Activated CD8-positive, alpha-beta T cell treated with anti-CD3 and anti-CD28 coated beads, Interleukin-2, amount 10 ng/mL, durations not matched to agents 7 days and 5 days (primary cell): Measurements from ENCODE around the gene EFNB3. TPM values are rescaled to one million over a fixed set of nuclear protein-coding genes. Genes with fewer than 3 reads are reported as not detected.

Experiments
- ATAC-seq: fragments of 150-1000 bp; cut with Tn5 transposase; one replicate; pipeline ENCODE4 v1.10.0; 2021; ENCODE audit warnings: moderate library complexity
- CTCF ChIA-PET: fragments of 350-600 bp; sonication (Branson Sonifier 250); formaldehyde crosslinking; loops from one replicate; lab custom pipeline; 2021; ENCODE audit warnings: antibody characterized with exemption; lab: Charles Lee
- POLR2A ChIA-PET: fragments of 350-600 bp; sonication (Branson Sonifier 250); formaldehyde crosslinking; loops from one replicate; lab custom pipeline; 2021; ENCODE audit warnings: antibody characterized with exemption; lab: Charles Lee
- DNase-seq: peaks from one replicate; pipeline ENCODE4 v3.0.0-alpha.2; 2020
- H3K27ac Mint-ChIP-seq: one replicate; pipeline ENCODE4 v1.8.0; 2021; ENCODE audit warnings: mild to moderate bottlenecking, mixed read lengths
- H3K27me3 Mint-ChIP-seq: one replicate; pipeline ENCODE4 v1.8.0; 2021; ENCODE audit warnings: low read depth, mixed read lengths
- H3K36me3 Mint-ChIP-seq: one replicate; pipeline ENCODE4 v1.8.0; 2021; ENCODE audit warnings: low read depth, mixed read lengths
- H3K4me1 Mint-ChIP-seq: one replicate; pipeline ENCODE4 v1.8.0; 2021; ENCODE audit warnings: low read depth, mixed read lengths
- H3K4me3 Mint-ChIP-seq: one replicate; pipeline ENCODE4 v1.8.0; 2021; ENCODE audit warnings: mild to moderate bottlenecking, mixed read lengths
- H3K9me3 Mint-ChIP-seq: one replicate; pipeline ENCODE4 v1.8.0; 2022; ENCODE audit warnings: mixed read lengths; ENCODE audit not compliant: insufficient read depth
- total RNA-seq, 2 experiments: library from RNA; stranded (reverse); gene quantifications; one replicate each; pipeline ENCODE4 v1.2.3, GENCODE V29; 2021

EFNB3 gene
- total RNA-seq, 2 experiments from 2014 or later, result not detected

DNA sequence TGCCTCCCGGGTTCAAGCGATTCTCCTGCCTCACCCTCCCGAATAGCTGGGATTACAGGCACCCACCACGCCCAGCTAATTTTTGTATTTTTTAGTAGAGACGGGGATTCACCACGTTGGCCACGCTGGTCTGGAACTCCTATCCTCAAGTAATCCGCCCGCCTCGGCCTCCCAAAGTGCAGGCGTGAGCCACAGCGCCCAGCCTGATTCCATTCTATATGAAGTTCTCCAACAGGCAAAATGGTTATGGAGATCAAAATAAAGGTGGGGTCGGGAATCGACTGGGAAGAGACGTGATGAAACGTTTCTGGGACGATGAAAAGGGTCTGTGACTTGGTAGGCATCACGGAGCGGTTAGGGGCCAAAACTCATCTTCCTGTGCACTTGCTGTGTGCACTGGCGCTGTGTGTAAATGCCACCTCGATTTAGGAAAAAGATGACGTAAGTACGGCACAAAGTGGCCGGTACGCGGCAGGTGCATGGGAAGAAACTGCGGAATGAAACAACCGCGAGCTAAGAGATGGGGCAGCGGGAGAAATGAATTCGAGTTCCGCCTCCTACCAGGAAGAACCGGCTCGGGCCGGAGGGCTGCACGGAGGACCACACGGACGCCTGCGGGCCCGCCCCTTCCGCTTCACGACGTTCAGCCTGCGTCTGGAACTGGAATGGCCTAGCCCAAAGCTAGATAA lies 19.3 kb upstream of the EFNB3 start:
- CTCF ChIA-PET, result interaction anchor here (0.6 to 7.2 kb wide), 18 partner anchors 12 to 465 kb away, joined by 3 to 129 read pairs (median 22); partner anchors contain the start of genes ACADVL, ACAP1, FXR2 and MPDU1
- Mint-ChIP-seq H3K36me3 (peaks cover 31% of the 10 kb centered on the region), H3K9me3 (no peaks in the 10 kb centered on the region), H3K27ac (peak overlapping the region; percentile 100), H3K4me1 (peaks cover 38% of the 10 kb centered on the region), H3K4me3 (peak overlapping the region; percentile 98), H3K27me3 (no peaks in the 10 kb centered on the region)
- POLR2A ChIA-PET, result interaction anchor here (0.6 to 5.3 kb wide), 36 partner anchors 9 to 488 kb away, joined by 3 to 101 read pairs (median 6); partner anchors contain the start of genes ACAP1, ATP1B2, CD68 and CNTROB
- peak; percentile 62 for ATAC-seq
- DNase-seq, result peak; percentile 94

DNA sequence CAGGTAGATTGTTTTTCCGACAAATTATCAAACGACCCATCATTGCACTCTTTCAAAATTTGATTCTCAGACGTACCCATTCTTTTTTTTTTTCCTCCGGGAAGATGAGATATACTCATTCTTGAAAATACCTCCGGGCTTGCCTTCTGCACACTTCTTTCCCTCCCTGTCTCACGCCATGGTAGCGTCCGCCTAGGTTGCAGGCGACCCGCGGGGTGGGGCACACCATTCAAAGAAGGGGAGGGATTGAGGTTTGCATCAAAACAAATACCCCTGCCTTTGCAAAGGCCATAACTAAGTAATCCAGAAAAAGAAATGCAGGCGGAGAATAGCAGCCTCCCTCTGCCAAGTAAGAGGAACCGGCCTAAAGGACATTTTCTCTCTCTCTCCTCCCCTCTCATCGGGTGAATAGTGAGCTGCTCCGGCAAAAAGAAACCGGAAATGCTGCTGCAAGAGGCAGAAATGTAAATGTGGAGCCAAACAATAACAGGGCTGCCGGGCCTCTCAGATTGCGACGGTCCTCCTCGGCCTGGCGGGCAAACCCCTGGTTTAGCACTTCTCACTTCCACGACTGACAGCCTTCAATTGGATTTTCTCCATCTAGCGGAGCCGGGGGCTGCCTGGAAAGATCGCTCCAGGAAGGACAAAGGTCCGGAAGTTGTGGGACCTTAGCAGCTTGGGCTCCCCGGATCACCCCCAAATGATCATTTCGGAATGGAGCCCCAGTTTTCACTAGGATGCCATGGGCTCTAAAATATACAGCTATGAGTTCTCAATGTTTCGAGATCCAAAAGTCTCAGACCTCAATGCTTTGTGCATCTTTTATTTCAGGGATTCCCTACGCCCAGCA lies 18.6 kb upstream of the EFNB3 start:
- CTCF ChIA-PET, result interaction anchor here (0.7 to 7.2 kb wide), 41 partner anchors 8 to 1060 kb away, joined by 3 to 129 read pairs (median 7); partner anchors contain the start of genes ACADVL, ACAP1, ATP1B2 and DNAH2
- ATAC-seq (peak; percentile 45), DNase-seq (peak; percentile 88)
- H3K36me3 Mint-ChIP-seq, result peaks cover 33% of the 10 kb centered on the region
- no peaks in the 10 kb centered on the region for H3K27me3 Mint-ChIP-seq
- H3K4me1 Mint-ChIP-seq, result peaks cover 38% of the 10 kb centered on the region
- H3K4me3 Mint-ChIP-seq, result peak overlapping the region; percentile 98
- no peaks in the 10 kb centered on the region for H3K9me3 Mint-ChIP-seq
- POLR2A ChIA-PET, result interaction anchor here (0.6 to 5.3 kb wide), 51 partner anchors 10 to 562 kb away, joined by 3 to 101 read pairs (median 5); partner anchors contain the start of genes ACAP1, ATP1B2, CD68 and CNTROB
- H3K27ac Mint-ChIP-seq, result peak overlapping the region; percentile 100

DNA sequence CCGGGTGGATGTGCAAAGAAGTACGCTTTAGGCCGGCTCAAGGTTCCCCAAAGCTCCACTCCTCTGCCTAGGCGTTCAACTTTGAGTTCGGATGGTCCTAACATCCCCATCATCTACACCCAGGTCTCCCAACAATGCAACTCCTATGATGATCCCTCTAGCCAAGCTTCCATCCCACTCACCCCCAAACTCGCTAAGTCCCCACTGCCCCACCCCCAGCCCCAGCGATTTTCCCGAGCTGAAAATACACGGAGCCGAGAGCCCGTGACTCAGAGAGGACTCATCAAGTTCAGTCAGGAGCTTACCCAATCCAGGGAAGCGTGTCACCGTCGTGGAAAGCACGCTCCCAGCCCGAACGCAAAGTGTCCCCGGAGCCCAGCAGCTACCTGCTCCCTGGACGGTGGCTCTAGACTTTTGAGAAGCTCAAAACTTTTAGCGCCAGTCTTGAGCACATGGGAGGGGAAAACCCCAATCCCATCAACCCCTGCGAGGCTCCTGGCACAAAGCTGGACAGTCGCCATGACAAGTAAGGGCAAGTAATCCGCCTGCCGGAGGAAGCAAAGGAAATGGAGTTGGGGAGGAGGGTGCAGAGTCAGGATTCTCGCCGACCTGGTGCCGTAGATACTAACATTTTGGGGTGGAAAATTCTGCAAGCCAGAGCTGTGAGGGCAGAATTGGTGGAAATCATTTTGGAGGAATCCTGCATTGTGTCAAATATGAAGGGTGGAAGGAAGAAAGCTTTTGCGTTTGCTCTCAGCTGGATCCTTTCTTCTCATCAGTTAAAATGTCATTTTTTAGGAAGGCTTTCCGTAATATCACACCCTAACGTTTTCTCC lies 17.7 kb upstream of the EFNB3 start, which contains the start of gene TP53:
TP53 (minus strand) TSS at position 419 of the 836 bp plus-strand sequence. CDS start 10,896 bp downstream, outside the sequence.
- Mint-ChIP-seq H3K9me3 (no peaks in the 10 kb centered on the region), H3K4me3 (peak within 1 kb of the TSS; percentile 98), H3K36me3 (peaks cover 33% of the 10 kb centered on the region), H3K27ac (peak within 1 kb of the TSS; percentile 100), H3K27me3 (no peaks in the 10 kb centered on the region), H3K4me1 (peaks cover 38% of the 10 kb centered on the region)
- DNase-seq (peak; percentile 95), ATAC-seq (peak; percentile 58)
- CTCF ChIA-PET, result interaction anchor here (0.6 to 7.2 kb wide), 59 partner anchors 8 to 1059 kb away, joined by 3 to 129 read pairs (median 5); partner anchors contain the start of genes ACAP1, ATP1B2, CD68 and DNAH2
- POLR2A ChIA-PET, result interaction anchor here (0.6 to 5.3 kb wide), 51 partner anchors 11 to 671 kb away, joined by 3 to 101 read pairs (median 6); partner anchors contain the start of genes ACAP1, ATP1B2, CD68 and CNTROB

DNA sequence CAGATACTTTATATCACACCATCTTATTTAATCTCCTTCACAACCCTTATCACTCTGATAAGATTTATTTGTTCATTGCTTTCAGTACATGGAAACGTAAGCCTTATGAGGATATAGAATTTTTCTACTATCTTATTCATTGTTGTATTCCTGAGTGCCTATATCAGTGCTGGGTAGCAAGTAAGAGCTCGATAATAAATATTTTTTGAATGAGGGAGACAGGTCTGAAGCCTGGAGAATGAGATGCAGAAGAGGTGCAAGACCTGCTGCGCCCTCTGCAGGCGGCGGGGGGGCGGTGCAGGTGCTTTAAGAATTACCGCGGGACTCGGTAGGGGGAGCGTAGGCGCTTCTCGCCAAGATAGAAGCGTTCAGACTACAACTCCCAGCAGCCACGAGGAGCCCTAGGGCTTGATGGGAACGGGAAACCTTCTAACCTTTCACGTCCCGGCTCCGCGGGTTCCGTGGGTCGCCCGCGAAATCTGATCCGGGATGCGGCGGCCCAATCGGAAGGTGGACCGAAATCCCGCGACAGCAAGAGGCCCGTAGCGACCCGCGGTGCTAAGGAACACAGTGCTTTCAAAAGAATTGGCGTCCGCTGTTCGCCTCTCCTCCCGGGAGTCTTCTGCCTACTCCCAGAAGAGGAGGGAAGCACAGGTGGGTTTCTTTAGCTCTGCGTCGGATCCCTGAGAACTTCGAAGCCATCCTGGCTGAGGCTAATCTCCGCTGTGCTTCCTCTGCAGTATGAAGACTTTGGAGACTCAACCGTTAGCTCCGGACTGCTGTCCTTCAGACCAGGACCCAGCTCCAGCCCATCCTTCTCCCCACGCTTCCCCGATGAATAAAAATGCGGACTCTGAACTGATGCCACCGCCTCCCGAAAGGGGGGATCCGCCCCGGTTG lies 16.8 kb upstream of the EFNB3 start, which contains the start of gene WRAP53:
WRAP53 (plus strand) TSS at position 570 of the 900 bp plus-strand sequence; CDS start at position 742, 172 bp downstream.
- ATAC-seq (peak; percentile 85), DNase-seq (peak; percentile 97)
- CTCF ChIA-PET, result interaction anchor here (0.6 to 7.2 kb wide), 60 partner anchors 9 to 1058 kb away, joined by 3 to 129 read pairs (median 5); partner anchors contain the start of genes ACAP1, ATP1B2, CD68 and DNAH2
- H3K4me3 Mint-ChIP-seq, result peak within 1 kb of the TSS; percentile 98
- peaks cover 40% of the 10 kb centered on the region for H3K4me1 Mint-ChIP-seq
- POLR2A ChIA-PET, result interaction anchor here (0.5 to 5.3 kb wide), 38 partner anchors 12 to 989 kb away, joined by 3 to 101 read pairs (median 6); partner anchors contain the start of genes ATP1B2, CTC1, EFNB3 and FXR2
- H3K36me3 Mint-ChIP-seq, result peaks cover 34% of the 10 kb centered on the region
- H3K27me3 Mint-ChIP-seq, result no peaks in the 10 kb centered on the region
- peak within 1 kb of the TSS; percentile 100 for H3K27ac Mint-ChIP-seq
- no peaks in the 10 kb centered on the region for H3K9me3 Mint-ChIP-seq

DNA sequence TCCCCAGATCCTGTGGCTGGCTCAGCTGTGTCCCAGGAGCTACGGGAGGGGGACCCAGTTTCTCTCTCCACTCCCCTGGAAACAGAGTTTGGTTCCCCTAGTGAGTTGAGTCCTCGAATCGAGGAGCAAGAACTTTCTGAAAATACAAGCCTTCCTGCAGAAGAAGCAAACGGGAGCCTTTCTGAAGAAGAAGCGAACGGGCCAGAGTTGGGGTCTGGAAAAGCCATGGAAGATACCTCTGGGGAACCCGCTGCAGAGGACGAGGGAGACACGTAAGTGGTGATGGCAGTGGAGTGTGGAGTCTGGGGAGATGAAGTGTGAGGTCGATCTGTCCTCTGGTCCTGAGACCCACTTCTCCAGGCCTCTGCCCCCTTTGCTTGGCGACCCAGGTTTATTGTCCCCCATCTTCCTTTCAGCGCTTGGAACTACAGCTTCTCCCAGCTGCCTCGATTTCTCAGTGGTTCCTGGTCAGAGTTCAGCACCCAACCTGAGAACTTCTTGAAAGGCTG lies 16.1 kb upstream of the EFNB3 start:
- ChIA-PET POLR2A (interaction anchor here (0.6 to 5.3 kb wide), 7 partner anchors 16 to 253 kb away, joined by 3 to 101 read pairs (median 37); partner anchors contain the start of genes EFNB3, MPDU1, SAT2 and SHBG), CTCF (interaction anchor here (0.9 to 7.2 kb wide), 24 partner anchors 16 to 643 kb away, joined by 3 to 129 read pairs (median 12); partner anchors contain the start of genes CD68, DNAH2, EFNB3 and FXR2)
- ATAC-seq (no peak), DNase-seq (no peak)
- Mint-ChIP-seq H3K4me3 (peak overlapping the region; percentile 98), H3K36me3 (peaks cover 35% of the 10 kb centered on the region), H3K27me3 (no peaks in the 10 kb centered on the region), H3K27ac (peak overlapping the region; percentile 100), H3K9me3 (no peaks in the 10 kb centered on the region), H3K4me1 (peaks cover 40% of the 10 kb centered on the region)

DNA sequence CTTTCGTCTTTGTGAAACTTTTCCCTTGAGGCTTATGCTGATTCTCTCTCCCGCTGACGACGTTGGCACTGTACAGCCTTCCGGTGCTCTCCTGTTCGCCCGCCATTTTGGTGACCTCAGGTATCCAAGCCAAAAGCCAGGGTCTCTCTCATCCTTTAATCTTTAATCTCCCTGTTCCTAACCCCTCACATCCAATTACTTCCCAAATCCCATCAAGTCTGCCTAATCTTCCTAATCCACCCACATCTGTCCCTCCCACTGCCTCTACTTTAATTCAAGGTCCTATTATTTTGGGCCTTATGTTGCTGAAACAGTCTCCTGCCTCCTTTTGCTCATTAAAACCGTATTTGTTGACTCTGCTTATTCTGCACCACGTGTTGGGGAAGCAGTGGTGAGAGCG lies 9.4 kb upstream of the EFNB3 start:
- H3K36me3 Mint-ChIP-seq, result peaks cover 31% of the 10 kb centered on the region
- ChIA-PET CTCF (no interaction called here), POLR2A (no interaction called here)
- H3K9me3 Mint-ChIP-seq, result no peaks in the 10 kb centered on the region
- no peak overlapping the region for H3K27ac Mint-ChIP-seq
- no peak for ATAC-seq
- H3K4me1 Mint-ChIP-seq, result peaks cover 2% of the 10 kb centered on the region
- DNase-seq, result no peak
- H3K27me3 Mint-ChIP-seq, result no peaks in the 10 kb centered on the region
- no peak overlapping the region for H3K4me3 Mint-ChIP-seq

DNA sequence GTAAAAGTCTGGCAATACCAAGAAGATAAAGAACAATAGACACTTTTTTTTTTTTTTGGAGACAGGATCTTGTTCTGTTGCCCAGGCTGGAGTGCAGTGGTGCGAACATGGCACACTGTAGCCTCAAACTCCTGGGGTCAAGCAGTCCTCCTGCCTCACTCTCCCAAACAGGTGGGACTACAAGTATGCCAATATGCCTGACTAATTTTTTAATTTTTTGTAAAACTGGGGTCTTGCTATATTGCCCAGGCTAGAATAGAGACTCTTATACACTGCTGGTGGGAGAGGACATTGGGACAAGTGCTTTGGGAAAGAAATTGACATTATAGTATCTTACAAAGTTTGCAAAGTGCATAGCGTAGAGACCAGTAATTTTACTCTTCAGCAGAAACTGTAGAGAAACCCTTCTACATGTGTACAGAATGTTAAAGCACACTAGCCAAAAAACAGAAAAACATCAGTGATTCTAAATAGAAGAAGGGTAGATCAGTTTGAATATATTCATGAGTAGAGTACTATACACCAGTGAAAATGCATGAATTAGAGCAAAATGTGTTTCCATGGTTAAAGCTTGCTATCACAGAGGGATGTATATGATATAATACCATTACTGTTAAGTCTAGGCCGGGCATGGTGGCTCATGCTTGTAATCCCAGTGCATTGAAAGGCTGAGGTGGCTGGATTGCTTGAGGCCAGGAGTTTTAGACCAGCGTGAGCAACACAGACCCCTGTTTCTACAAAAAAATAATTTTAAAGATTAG lies 7.0 kb upstream of the EFNB3 start:
- Mint-ChIP-seq H3K27me3 (no peaks in the 10 kb centered on the region), H3K4me1 (peaks cover under 1% of the 10 kb centered on the region), H3K27ac (no peak overlapping the region), H3K4me3 (no peak overlapping the region), H3K9me3 (no peaks in the 10 kb centered on the region), H3K36me3 (peaks cover 37% of the 10 kb centered on the region)
- no peak for DNase-seq
- ChIA-PET CTCF (no interaction called here), POLR2A (no interaction called here)
- no peak for ATAC-seq

DNA sequence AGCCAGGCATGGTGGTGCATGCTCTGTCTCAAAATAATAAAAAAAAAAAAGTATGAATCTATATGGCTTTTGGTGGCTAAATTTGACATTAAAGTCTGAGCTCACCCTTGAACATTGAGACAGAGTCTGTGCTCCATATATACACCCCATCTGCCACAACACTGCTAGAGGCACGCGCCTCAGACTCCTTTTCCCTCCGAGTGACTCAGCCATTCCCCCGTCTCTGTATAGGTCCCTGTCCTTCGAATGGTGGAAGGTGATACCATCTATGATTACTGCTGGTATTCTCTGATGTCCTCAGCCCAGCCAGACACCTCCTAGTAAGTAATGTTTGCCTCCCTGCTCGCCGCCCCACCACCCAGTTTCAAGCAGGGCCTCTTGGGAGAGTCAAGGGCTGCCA lies 4.5 kb upstream of the EFNB3 start:
- CTCF ChIA-PET, result interaction anchor here (1.1 kb wide), 1 partner anchor 10 kb away, joined by 3 read pairs; no protein-coding TSS in a partner anchor
- peaks cover 33% of the 10 kb centered on the region for H3K36me3 Mint-ChIP-seq
- ATAC-seq (no peak), DNase-seq (no peak)
- no peak overlapping the region for H3K4me3 Mint-ChIP-seq
- H3K4me1 Mint-ChIP-seq, result peaks cover 9% of the 10 kb centered on the region
- no peak overlapping the region for H3K27ac Mint-ChIP-seq
- H3K27me3 Mint-ChIP-seq, result peaks cover 14% of the 10 kb centered on the region
- POLR2A ChIA-PET, result no interaction called here
- no peaks in the 10 kb centered on the region for H3K9me3 Mint-ChIP-seq

DNA sequence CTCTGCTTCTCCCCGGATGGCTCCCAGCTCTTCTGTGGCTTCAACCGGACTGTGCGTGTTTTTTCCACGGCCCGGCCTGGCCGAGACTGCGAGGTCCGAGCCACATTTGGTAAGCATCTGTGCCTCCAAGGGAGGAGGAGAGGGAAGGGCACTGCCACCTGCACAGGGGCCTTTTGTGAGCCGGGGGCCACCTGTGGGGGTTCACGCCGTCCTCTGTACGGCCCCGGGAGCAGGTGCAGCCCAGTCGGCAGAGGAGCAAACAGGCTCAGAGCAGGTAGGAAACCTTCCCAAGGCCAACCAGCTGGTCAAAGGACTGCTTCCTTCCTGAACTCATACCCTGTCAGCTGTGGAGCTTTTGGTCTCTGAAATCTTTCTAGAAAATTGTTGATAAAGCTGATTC lies 3.3 kb upstream of the EFNB3 start:
- H3K27me3 Mint-ChIP-seq, result peaks cover 26% of the 10 kb centered on the region
- CTCF ChIA-PET, result interaction anchor here (1.7 kb wide), 1 partner anchor 14 kb away, joined by 4 read pairs; the partner anchor contains the start of gene TP53
- DNase-seq (no peak), ATAC-seq (no peak)
- H3K36me3 Mint-ChIP-seq, result peaks cover 25% of the 10 kb centered on the region
- no peak overlapping the region for H3K27ac Mint-ChIP-seq
- H3K9me3 Mint-ChIP-seq, result no peaks in the 10 kb centered on the region
- H3K4me1 Mint-ChIP-seq, result peaks cover 13% of the 10 kb centered on the region
- POLR2A ChIA-PET, result no interaction called here
- no peak overlapping the region for H3K4me3 Mint-ChIP-seq
